HepG2 (cell line): ENCODE data around the gene ACBD5. TPM values are rescaled to one million over a fixed set of nuclear protein-coding genes. Genes with fewer than 3 reads are reported as not detected.
"Not testable (repeated sequence)": the region's sequence is repeated elsewhere in the genome, so short reads cannot be mapped to it uniquely, and the experiment has no call there.

Experiments used
- ATAC-seq: fragments of 200-7000 bp; cut with Tn5 transposase; 3 replicates; pipeline ENCODE4 v1.9.1; 2020; ENCODE audit warnings: mild to moderate bottlenecking, moderate library complexity
- BruUV-seq: library from RNA; stranded (reverse); fragments of 400-500 nt; replicated peaks from 2 replicates; lab custom pipeline; 2021; lab: Mats Ljungman, UMichigan
- CTCF ChIA-PET: fragments of 300-600 bp; formaldehyde crosslinking; extraction: SDS; loops from one replicate; lab custom pipeline; 2021; ENCODE audit warnings: low total read pairs, inconsistent platforms, low intra/inter-chr PET ratio; lab: Yijun Ruan, JAX
- POLR2A ChIA-PET: fragments of 350-600 bp; sonication (Branson Sonifier 250); formaldehyde crosslinking; loops from one replicate; lab custom pipeline; 2020; ENCODE audit warnings: antibody characterized with exemption, inconsistent platforms; lab: Yijun Ruan, JAX
- DNase-seq: peaks from one replicate; pipeline ENCODE4 v3.0.0-alpha.2; 2015; ENCODE audit warnings: low spot score
- FAIRE-seq: peaks from 3 replicates; lab custom pipeline; 2011; peaks lifted over from hg19 to GRCh38; lab: Jason Lieb, UNC
- H2AFZ ChIP-seq: one replicate; pipeline ENCODE4 v1.6.1; 2011; ENCODE audit warnings: low read length, inconsistent platforms
- H3K27ac ChIP-seq: fragments of 300-600 bp; 3 replicates; pipeline ENCODE4 v1.8.0; 2011; ENCODE audit warnings: mixed run types, mild to moderate bottlenecking, mixed read lengths, low read length, inconsistent platforms; ENCODE audit not compliant: insufficient read depth; ENCODE audit errors: extremely low read length
- H3K27me3 ChIP-seq, 2 experiments: fragments of 200-600 bp in 1 of 2; 2 replicates in 1 of 2; 3 replicates in 1 of 2; pipeline versions ENCODE4 v1.6.0 to v1.8.0; 2011; ENCODE audit warnings: low read length in 2 of 2, mild to moderate bottlenecking in 2 of 2, moderate library complexity in 2 of 2, inconsistent platforms in 1 of 2; ENCODE audit not compliant: insufficient read depth in 2 of 2, control insufficient read depth in 1 of 2
- H3K36me3 ChIP-seq, 2 experiments: fragments of 200-600 bp in 1 of 2; replicated peaks in 1 of 2; 2 replicates in 1 of 2; 3 replicates in 1 of 2; pipeline versions ENCODE4 v1.5.1 to v1.8.0; 2011; ENCODE audit warnings: low read length in 2 of 2, inconsistent platforms in 1 of 2; ENCODE audit not compliant: insufficient read depth in 2 of 2, control insufficient read depth in 1 of 2
- H3K4me1 ChIP-seq: 2 replicates; pipeline ENCODE4 v1.5.1; 2012; ENCODE audit warnings: low read length, inconsistent platforms; ENCODE audit not compliant: insufficient read depth
- H3K4me2 ChIP-seq: 2 replicates; pipeline ENCODE4 v1.6.0; 2011; ENCODE audit warnings: low read depth, low read length, inconsistent platforms
- H3K4me3 ChIP-seq, 3 experiments: fragments of 200-600 bp in 1 of 3; sonication (generic), shearing (Covaris generic) in 1 of 3; replicated peaks in 1 of 3; 2 replicates each; pipeline ENCODE4 v1.5.1; 2011 to 2016; ENCODE audit warnings: low read length in 3 of 3, inconsistent platforms in 2 of 3, low read depth in 2 of 3, mild to moderate bottlenecking in 2 of 3, control low read depth in 1 of 3, mixed read lengths in 1 of 3; ENCODE audit not compliant: insufficient read depth in 1 of 3
- H3K79me2 ChIP-seq: one replicate; pipeline ENCODE4 v1.6.1; 2011; ENCODE audit warnings: low read length, inconsistent platforms; ENCODE audit not compliant: insufficient read depth
- H3K9ac ChIP-seq: 2 replicates; pipeline ENCODE4 v1.6.0; 2011; ENCODE audit warnings: mild to moderate bottlenecking, low read depth, low read length, inconsistent platforms; ENCODE audit not compliant: insufficient read depth
- H3K9me3 ChIP-seq: 2 replicates; pipeline ENCODE4 v1.5.1; 2012; ENCODE audit warnings: mild to moderate bottlenecking, low read length
- H4K20me1 ChIP-seq: 2 replicates; pipeline ENCODE4 v1.6.0; 2011; ENCODE audit warnings: inconsistent platforms, mild to moderate bottlenecking, low read length, moderate library complexity; ENCODE audit not compliant: insufficient read depth
- ELF4 ChIP-seq: sonication (generic); formaldehyde crosslinking; IDR thresholded peaks from 2 replicates; pipeline ENCODE4 v1.5.0; 2020; ENCODE audit warnings: missing genetic modification reagents, mild to moderate bottlenecking, moderate library complexity, borderline replicate concordance
- PRPF4 ChIP-seq: fragments of 200-400 bp; formaldehyde crosslinking; IDR thresholded peaks from 2 replicates; pipeline ENCODE4 v1.6.1; 2016; ENCODE audit warnings: low read length, low read depth; ENCODE audit not compliant: poor library complexity, severe bottlenecking
- ZBTB38 ChIP-seq: sonication (generic); formaldehyde crosslinking; IDR thresholded peaks from 2 replicates; pipeline ENCODE4 v1.5.1; 2020; ENCODE audit warnings: mild to moderate bottlenecking, missing genetic modification reagents
- ZNF460 ChIP-seq: sonication (generic); formaldehyde crosslinking; IDR thresholded peaks from 2 replicates; pipeline ENCODE4 v1.5.1; 2020; ENCODE audit warnings: missing genetic modification reagents, mild to moderate bottlenecking, borderline replicate concordance
- WGBS: methylation state at CpG from one replicate; pipeline ENCODE4 v1.1.6; 2017; ENCODE audit warnings: low lambda C conversion rate; 5-methylcytosine and 5-hydroxymethylcytosine counted together
- in situ Hi-C: cut with HindIII; loops from 2 replicates; pipeline ENCODE4 v1.10.0; 2017; ENCODE audit warnings: low pct_unique_long_range_greater_than_20kb; ENCODE audit not compliant: extremely low pct_ligation_motif_present
- intact Hi-C: fragments of 100-400 bp; cut with micrococcal nuclease; formaldehyde crosslinking; loops from one replicate; pipeline ENCODE4 v1.10.0; 2022; ENCODE audit not compliant: unreplicated experiment
- polyA plus RNA-seq, 8 experiments: library from polyadenylated mRNA; depleted of rRNA in 3 of 8; stranded (reverse) in 7 of 8; unstranded in 1 of 8; fragments of >200 nt; fragmentation: Illumina TruSeq in 4 of 8; extraction: Trizol in 4 of 8; gene quantifications; 2 replicates each; pipeline versions ENCODE4 v1.2.1 to v1.2.3, GENCODE V29; 2011 to 2016; ENCODE audit warnings: low read depth in 4 of 8, missing spikeins in 1 of 8, mixed read lengths in 1 of 8; ENCODE audit not compliant: insufficient read depth in 1 of 8
- total RNA-seq, 5 experiments: library from RNA; depleted of rRNA; stranded (reverse); fragments of >200 nt; fragmentation: Illumina TruSeq; extraction: Trizol; gene quantifications; 2 replicates each; pipeline ENCODE4 v1.2.3, GENCODE V29; 2016; ENCODE audit warnings: low read depth in 1 of 5
- TF ChIP-seq, protein P1 (sequence below): sonication (generic); formaldehyde crosslinking; IDR thresholded peaks from 2 replicates; pipeline ENCODE4 v1.4.0; 2020; ENCODE audit warnings: missing genetic modification reagents, borderline replicate concordance
- TF ChIP-seq, protein P2 (sequence below): sonication (generic); formaldehyde crosslinking; IDR thresholded peaks from 2 replicates; pipeline ENCODE4 v1.5.0; 2020; ENCODE audit warnings: mild to moderate bottlenecking, missing genetic modification reagents

ACBD5 gene
- total and polyA plus RNA-seq, 2 of the 13 experiments (the other 11 are each of a cell fraction or from before 2014, with no cell fraction given) = 10.3 to 14.8 TPM

DNA sequence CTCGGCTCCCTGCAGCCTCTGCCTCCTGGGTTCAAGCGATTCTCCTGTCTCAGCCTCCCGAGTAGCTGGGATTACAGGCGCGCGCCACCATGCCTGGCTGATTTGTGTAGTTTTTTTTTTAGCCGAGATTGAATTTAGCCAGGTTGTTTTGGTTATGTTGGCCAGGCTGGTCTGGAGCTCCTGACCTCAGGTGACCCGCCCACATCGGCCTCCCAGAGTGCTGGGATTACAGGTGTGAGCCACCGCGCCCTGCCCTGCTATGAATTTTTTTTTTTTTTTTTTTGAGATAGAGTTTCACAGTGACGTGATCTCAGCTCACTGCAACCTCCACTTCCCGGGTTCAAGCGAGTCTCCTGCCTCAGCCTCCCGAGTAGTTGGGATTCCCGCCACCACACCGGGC, 84.0 kb downstream of the ACBD5 start:
- POLR2A ChIA-PET = interaction anchor here (1.0 to 1.5 kb wide), 3 partner anchors 57 to 1146 kb away, joined by 3 to 4 read pairs (median 3); partner anchors contain the start of genes ANKRD26 and MPP7

More for the DNA sequence above, 84.0 kb downstream of the ACBD5 start:
- BruUV-seq, ATAC-seq, H3K27me3 ChIP-seq, in situ Hi-C loops, H3K9me3 ChIP-seq, CTCF ChIA-PET, H2AFZ ChIP-seq, FAIRE-seq, DNase-seq: not testable (repeated sequence)
- peak overlapping the region; percentile 94 to 97 (median 96) for H3K4me3 ChIP-seq
- peak overlapping the region; percentile 98 for H3K27ac ChIP-seq
- peaks cover 36% of the 10 kb centered on the region for H3K4me1 ChIP-seq
- intact Hi-C loops = loop anchor here (10.0 kb wide), 1 partner anchor 462 kb away; the partner anchor contains the start of gene PDSS1
- peak overlapping the region; percentile 98 for H3K4me2 ChIP-seq
- TF ChIP-seq, protein P1, sequence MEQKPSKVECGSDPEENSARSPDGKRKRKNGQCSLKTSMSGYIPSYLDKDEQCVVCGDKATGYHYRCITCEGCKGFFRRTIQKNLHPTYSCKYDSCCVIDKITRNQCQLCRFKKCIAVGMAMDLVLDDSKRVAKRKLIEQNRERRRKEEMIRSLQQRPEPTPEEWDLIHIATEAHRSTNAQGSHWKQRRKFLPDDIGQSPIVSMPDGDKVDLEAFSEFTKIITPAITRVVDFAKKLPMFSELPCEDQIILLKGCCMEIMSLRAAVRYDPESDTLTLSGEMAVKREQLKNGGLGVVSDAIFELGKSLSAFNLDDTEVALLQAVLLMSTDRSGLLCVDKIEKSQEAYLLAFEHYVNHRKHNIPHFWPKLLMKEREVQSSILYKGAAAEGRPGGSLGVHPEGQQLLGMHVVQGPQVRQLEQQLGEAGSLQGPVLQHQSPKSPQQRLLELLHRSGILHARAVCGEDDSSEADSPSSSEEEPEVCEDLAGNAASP (CRISPR knock-in tag) = peak; percentile 52; the same call in 1 of the 2 replicates
- TF ChIP-seq ZNF460 (CRISPR knock-in tag) (peak; percentile 93), ZBTB38 (CRISPR knock-in tag) (peak; percentile 39; the same call in 1 of the 2 replicates), ELF4 (CRISPR knock-in tag) (0 out of 2 replicates have a peak, but pooled peaks have one; percentile 10), PRPF4 (peak; percentile 15)
- TF ChIP-seq, protein P2, sequence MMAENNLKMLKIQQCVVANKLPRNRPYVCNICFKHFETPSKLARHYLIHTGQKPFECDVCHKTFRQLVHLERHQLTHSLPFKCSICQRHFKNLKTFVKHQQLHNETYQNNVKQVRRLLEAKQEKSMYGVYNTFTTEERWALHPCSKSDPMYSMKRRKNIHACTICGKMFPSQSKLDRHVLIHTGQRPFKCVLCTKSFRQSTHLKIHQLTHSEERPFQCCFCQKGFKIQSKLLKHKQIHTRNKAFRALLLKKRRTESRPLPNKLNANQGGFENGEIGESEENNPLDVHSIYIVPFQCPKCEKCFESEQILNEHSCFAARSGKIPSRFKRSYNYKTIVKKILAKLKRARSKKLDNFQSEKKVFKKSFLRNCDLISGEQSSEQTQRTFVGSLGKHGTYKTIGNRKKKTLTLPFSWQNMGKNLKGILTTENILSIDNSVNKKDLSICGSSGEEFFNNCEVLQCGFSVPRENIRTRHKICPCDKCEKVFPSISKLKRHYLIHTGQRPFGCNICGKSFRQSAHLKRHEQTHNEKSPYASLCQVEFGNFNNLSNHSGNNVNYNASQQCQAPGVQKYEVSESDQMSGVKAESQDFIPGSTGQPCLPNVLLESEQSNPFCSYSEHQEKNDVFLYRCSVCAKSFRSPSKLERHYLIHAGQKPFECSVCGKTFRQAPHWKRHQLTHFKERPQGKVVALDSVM = peak; percentile 48
- 69% methylated on average over 17 of the region's 17 CpGs for WGBS
- H3K9ac ChIP-seq = peak overlapping the region; percentile 99
- peaks cover 3 to 20% of the 10 kb centered on the region in 2 experiments; a peak in 2 of 5 replicates for H3K36me3 ChIP-seq
- peaks cover 14% of the 10 kb centered on the region for H4K20me1 ChIP-seq
- peaks cover 57% of the 10 kb centered on the region for H3K79me2 ChIP-seq
